ENCODE measurements around the gene FRY. TPM values are rescaled to one million over a fixed set of nuclear protein-coding genes. Genes with fewer than 3 reads are reported as not detected.

FRY gene
- total RNA-seq, 3 donors from 2014 or later = 9.2 to 38.5 (median 10.5) TPM

GRCh38 chr13:32045982-32046785, 14.6 kb downstream of the FRY start:
- DNase-seq (peak in 1 of 3 donors; percentile 41), ATAC-seq (peak; percentile 85)
- Histone ChIP-seq H3K4me3 (no peak overlapping the region), H3K4me1 (ENCODE audit: low read depth) (peaks cover 5% of the 10 kb centered on the region), H3K36me3 (ENCODE audit: low read depth) (no peaks in the 10 kb centered on the region), H3K9me3 (no peaks in the 10 kb centered on the region)
- intact Hi-C loops (cut with DNase I, micrococcal nuclease) = no loop called here
- TF ChIP-seq CTCF (IDR thresholded peaks at IDR 0.05) = no peak

- ATAC-seq (no peak), DNase-seq (no peak)
- intact Hi-C loops (cut with DNase I, micrococcal nuclease) = no loop called here
- no peaks in the 10 kb centered on the region for H3K36me3 ChIP-seq (ENCODE audit: low read depth)
- no peaks in the 10 kb centered on the region for H3K9me3 ChIP-seq
- no peak overlapping the region for H3K4me3 ChIP-seq
- TF ChIP-seq CTCF (IDR thresholded peaks at IDR 0.05) = no peak
- H3K4me1 ChIP-seq (ENCODE audit: low read depth) = peaks cover 5% of the 10 kb centered on the region
Measured at GRCh38 chr13:32047088-32047487, 15.5 kb downstream of the FRY start.

- intact Hi-C loops (cut with DNase I, micrococcal nuclease) = no loop called here
- TF ChIP-seq CTCF (IDR thresholded peaks at IDR 0.05) = no peak
- no peaks in the 10 kb centered on the region for H3K9me3 ChIP-seq
- DNase-seq (no peak), ATAC-seq (peak; percentile 22)
- H3K4me1 ChIP-seq (ENCODE audit: low read depth) = peaks cover 5% of the 10 kb centered on the region
- H3K4me3 ChIP-seq = no peak overlapping the region
- H3K36me3 ChIP-seq (ENCODE audit: low read depth) = no peaks in the 10 kb centered on the region
Measured at GRCh38 chr13:32047793-32048192, 16.2 kb downstream of the FRY start.

GRCh38 chr13:32048816-32049215, 17.2 kb downstream of the FRY start:
- Histone ChIP-seq H3K9me3 (no peaks in the 10 kb centered on the region), H3K4me1 (ENCODE audit: low read depth) (peaks cover 5% of the 10 kb centered on the region), H3K36me3 (ENCODE audit: low read depth) (no peaks in the 10 kb centered on the region), H3K4me3 (no peak overlapping the region)
- TF ChIP-seq CTCF (IDR thresholded peaks at IDR 0.05) = no peak
- intact Hi-C loops (cut with DNase I, micrococcal nuclease) = no loop called here
- DNase-seq (no peak), ATAC-seq (peak; percentile 63)

- no peak overlapping the region for H3K4me3 ChIP-seq
- H3K36me3 ChIP-seq (ENCODE audit: low read depth) = no peaks in the 10 kb centered on the region
- intact Hi-C loops (cut with DNase I, micrococcal nuclease) = no loop called here
- ATAC-seq = no peak
- no peak for DNase-seq
- H3K9me3 ChIP-seq = no peaks in the 10 kb centered on the region
- peaks cover 5% of the 10 kb centered on the region for H3K4me1 ChIP-seq (ENCODE audit: low read depth)
- no peak for TF ChIP-seq CTCF (IDR thresholded peaks at IDR 0.05)
Measured at GRCh38 chr13:32051156-32051555, 19.6 kb downstream of the FRY start.

Data from mucosa of descending colon (tissue), 3 donors.